GM18507 (cell line): ENCODE results near the gene SRPK2.
"Not testable (repeated sequence)": the region's sequence is repeated elsewhere in the genome, so short reads cannot be mapped to it uniquely, and the experiment has no call there.

ENCODE experiments used
- DNase-seq: peaks from one replicate; pipeline ENCODE4 v3.0.0; 2011; ENCODE audit warnings: low read depth; ENCODE audit not compliant: insufficient read length; ENCODE audit errors: extremely low spot score
- FAIRE-seq: peaks from 2 replicates; lab custom pipeline; 2011; peaks lifted over from hg19 to GRCh38; lab: Jason Lieb, UNC

The SRPK2 gene

GRCh38 chr7:105278973-105279687, 109.6 kb downstream of the SRPK2 start:
- DNase-seq (peak; percentile 26), FAIRE-seq (peak; percentile 9)

- FAIRE-seq (no peak), DNase-seq (no peak)
Observed at GRCh38 chr7:105278565-105278964, 110.2 kb downstream of the SRPK2 start.

GRCh38 chr7:105277341-105277740, 111.4 kb downstream of the SRPK2 start:
- FAIRE-seq (peak; percentile 39), DNase-seq (peak; percentile 15)

GRCh38 chr7:105270117-105270516, 118.6 kb downstream of the SRPK2 start:
- FAIRE-seq (no peak), DNase-seq (no peak)

- no peak for DNase-seq
- FAIRE-seq, result no peak
Observed at GRCh38 chr7:105269397-105269796, 119.3 kb downstream of the SRPK2 start.

GRCh38 chr7:105268511-105269392, 120.0 kb downstream of the SRPK2 start:
- DNase-seq, result no peak

GRCh38 chr7:105268056-105268455, 120.7 kb downstream of the SRPK2 start:
- no peak for FAIRE-seq
- DNase-seq, result no peak

More at GRCh38 chr7:105268511-105269392, 120.0 kb downstream of the SRPK2 start:
- peak; percentile 82 for FAIRE-seq

- no peak for DNase-seq
- FAIRE-seq, result no peak
Observed at GRCh38 chr7:105267244-105267643, 121.5 kb downstream of the SRPK2 start.

GRCh38 chr7:105264707-105265106, 124.0 kb downstream of the SRPK2 start:
- DNase-seq (no peak), FAIRE-seq (no peak)

- DNase-seq (no peak), FAIRE-seq (no peak)
Observed at GRCh38 chr7:105261689-105262088, 127.0 kb downstream of the SRPK2 start.

GRCh38 chr7:105260201-105260871, 128.4 kb downstream of the SRPK2 start:
- DNase-seq, FAIRE-seq: not testable (repeated sequence)

- not testable (repeated sequence) for DNase-seq, FAIRE-seq
Observed at GRCh38 chr7:105258919-105259318, 129.8 kb downstream of the SRPK2 start.

GRCh38 chr7:105257338-105257737, 131.4 kb downstream of the SRPK2 start:
- DNase-seq, result no peak
- FAIRE-seq, result peak; percentile 31

- DNase-seq, result no peak
Observed at GRCh38 chr7:105256761-105257231, 131.9 kb downstream of the SRPK2 start.

GRCh38 chr7:105250706-105251105, 138.0 kb downstream of the SRPK2 start:
- FAIRE-seq (no peak), DNase-seq (no peak)

More at GRCh38 chr7:105256761-105257231, 131.9 kb downstream of the SRPK2 start:
- FAIRE-seq, result no peak

GRCh38 chr7:105250239-105250638, 138.5 kb downstream of the SRPK2 start:
- FAIRE-seq, result no peak

GRCh38 chr7:105249216-105249615, 139.5 kb downstream of the SRPK2 start:
- no peak for DNase-seq
- no peak for FAIRE-seq

More at GRCh38 chr7:105250239-105250638, 138.5 kb downstream of the SRPK2 start:
- DNase-seq, result no peak

- DNase-seq, result no peak
- no peak for FAIRE-seq
Observed at GRCh38 chr7:105246679-105247078, 142.0 kb downstream of the SRPK2 start.

- FAIRE-seq (no peak), DNase-seq (no peak)
Observed at GRCh38 chr7:105246256-105246655, 142.5 kb downstream of the SRPK2 start.
